HepG2 (cell line): ENCODE results near the gene FKBP14. TPM values are rescaled to one million over a fixed set of nuclear protein-coding genes. Genes with fewer than 3 reads are reported as not detected.

Experiments used
- ATAC-seq: fragments of 200-7000 bp; cut with Tn5 transposase; 3 replicates; pipeline ENCODE4 v1.9.1; 2020; ENCODE audit warnings: mild to moderate bottlenecking, moderate library complexity
- BruUV-seq: library from RNA; stranded (reverse); fragments of 400-500 nt; replicated peaks from 2 replicates; lab custom pipeline; 2021; lab: Mats Ljungman, UMichigan
- CTCF ChIA-PET: fragments of 300-600 bp; formaldehyde crosslinking; extraction: SDS; loops from one replicate; lab custom pipeline; 2021; ENCODE audit warnings: low total read pairs, inconsistent platforms, low intra/inter-chr PET ratio; lab: Yijun Ruan, JAX
- POLR2A ChIA-PET: fragments of 350-600 bp; sonication (Branson Sonifier 250); formaldehyde crosslinking; loops from one replicate; lab custom pipeline; 2020; ENCODE audit warnings: antibody characterized with exemption, inconsistent platforms; lab: Yijun Ruan, JAX
- DNase-seq: peaks from one replicate; pipeline ENCODE4 v3.0.0-alpha.2; 2015; ENCODE audit warnings: low spot score
- FAIRE-seq: peaks from 3 replicates; lab custom pipeline; 2011; peaks lifted over from hg19 to GRCh38; lab: Jason Lieb, UNC
- H2AFZ ChIP-seq: one replicate; pipeline ENCODE4 v1.6.1; 2011; ENCODE audit warnings: low read length, inconsistent platforms
- H3K27ac ChIP-seq: fragments of 300-600 bp; 3 replicates; pipeline ENCODE4 v1.8.0; 2011; ENCODE audit warnings: mixed run types, mild to moderate bottlenecking, mixed read lengths, low read length, inconsistent platforms; ENCODE audit not compliant: insufficient read depth; ENCODE audit errors: extremely low read length
- H3K27me3 ChIP-seq, 2 experiments: fragments of 200-600 bp in 1 of 2; 2 replicates in 1 of 2; 3 replicates in 1 of 2; pipeline versions ENCODE4 v1.6.0 to v1.8.0; 2011; ENCODE audit warnings: low read length in 2 of 2, mild to moderate bottlenecking in 2 of 2, moderate library complexity in 2 of 2, inconsistent platforms in 1 of 2; ENCODE audit not compliant: insufficient read depth in 2 of 2, control insufficient read depth in 1 of 2
- H3K36me3 ChIP-seq, 2 experiments: fragments of 200-600 bp in 1 of 2; replicated peaks in 1 of 2; 2 replicates in 1 of 2; 3 replicates in 1 of 2; pipeline versions ENCODE4 v1.5.1 to v1.8.0; 2011; ENCODE audit warnings: low read length in 2 of 2, inconsistent platforms in 1 of 2; ENCODE audit not compliant: insufficient read depth in 2 of 2, control insufficient read depth in 1 of 2
- H3K4me1 ChIP-seq: 2 replicates; pipeline ENCODE4 v1.5.1; 2012; ENCODE audit warnings: low read length, inconsistent platforms; ENCODE audit not compliant: insufficient read depth
- H3K4me2 ChIP-seq: 2 replicates; pipeline ENCODE4 v1.6.0; 2011; ENCODE audit warnings: low read depth, low read length, inconsistent platforms
- H3K4me3 ChIP-seq, 3 experiments: fragments of 200-600 bp in 1 of 3; sonication (generic), shearing (Covaris generic) in 1 of 3; replicated peaks in 1 of 3; 2 replicates each; pipeline ENCODE4 v1.5.1; 2011 to 2016; ENCODE audit warnings: low read length in 3 of 3, inconsistent platforms in 2 of 3, low read depth in 2 of 3, mild to moderate bottlenecking in 2 of 3, control low read depth in 1 of 3, mixed read lengths in 1 of 3; ENCODE audit not compliant: insufficient read depth in 1 of 3
- H3K79me2 ChIP-seq: one replicate; pipeline ENCODE4 v1.6.1; 2011; ENCODE audit warnings: low read length, inconsistent platforms; ENCODE audit not compliant: insufficient read depth
- H3K9ac ChIP-seq: 2 replicates; pipeline ENCODE4 v1.6.0; 2011; ENCODE audit warnings: mild to moderate bottlenecking, low read depth, low read length, inconsistent platforms; ENCODE audit not compliant: insufficient read depth
- H3K9me3 ChIP-seq: 2 replicates; pipeline ENCODE4 v1.5.1; 2012; ENCODE audit warnings: mild to moderate bottlenecking, low read length
- H4K20me1 ChIP-seq: 2 replicates; pipeline ENCODE4 v1.6.0; 2011; ENCODE audit warnings: inconsistent platforms, mild to moderate bottlenecking, low read length, moderate library complexity; ENCODE audit not compliant: insufficient read depth
- POGZ ChIP-seq: sonication (generic); formaldehyde crosslinking; IDR thresholded peaks from 2 replicates; pipeline ENCODE4 v1.4.0; 2020; ENCODE audit warnings: mild to moderate bottlenecking, missing genetic modification reagents
- STAG1 ChIP-seq: sonication (generic); formaldehyde crosslinking; IDR thresholded peaks from 2 replicates; pipeline ENCODE4 v1.4.0; 2020; ENCODE audit warnings: missing genetic modification reagents
- WGBS: methylation state at CpG from one replicate; pipeline ENCODE4 v1.1.6; 2017; ENCODE audit warnings: low lambda C conversion rate; 5-methylcytosine and 5-hydroxymethylcytosine counted together
- in situ Hi-C: cut with HindIII; loops from 2 replicates; pipeline ENCODE4 v1.10.0; 2017; ENCODE audit warnings: low pct_unique_long_range_greater_than_20kb; ENCODE audit not compliant: extremely low pct_ligation_motif_present
- intact Hi-C: fragments of 100-400 bp; cut with micrococcal nuclease; formaldehyde crosslinking; loops from one replicate; pipeline ENCODE4 v1.10.0; 2022; ENCODE audit not compliant: unreplicated experiment
- polyA plus RNA-seq, 8 experiments: library from polyadenylated mRNA; depleted of rRNA in 3 of 8; stranded (reverse) in 7 of 8; unstranded in 1 of 8; fragments of >200 nt; fragmentation: Illumina TruSeq in 4 of 8; extraction: Trizol in 4 of 8; gene quantifications; 2 replicates each; pipeline versions ENCODE4 v1.2.1 to v1.2.3, GENCODE V29; 2011 to 2016; ENCODE audit warnings: low read depth in 4 of 8, missing spikeins in 1 of 8, mixed read lengths in 1 of 8; ENCODE audit not compliant: insufficient read depth in 1 of 8
- total RNA-seq, 5 experiments: library from RNA; depleted of rRNA; stranded (reverse); fragments of >200 nt; fragmentation: Illumina TruSeq; extraction: Trizol; gene quantifications; 2 replicates each; pipeline ENCODE4 v1.2.3, GENCODE V29; 2016; ENCODE audit warnings: low read depth in 1 of 5
- TF ChIP-seq, protein P1 (sequence below): IDR thresholded peaks from 2 replicates; pipeline ENCODE4 v1.6.1; 2018; ENCODE audit warnings: missing genetic modification reagents
- TF ChIP-seq, protein P2 (sequence below): sonication (generic); formaldehyde crosslinking; IDR thresholded peaks from 2 replicates; pipeline ENCODE4 v1.5.0; 2020; ENCODE audit warnings: mild to moderate bottlenecking, missing genetic modification reagents, moderate library complexity
- TF ChIP-seq, protein P3 (sequence below): sonication (generic); formaldehyde crosslinking; IDR thresholded peaks from 2 replicates; pipeline ENCODE4 v1.5.1; 2020; ENCODE audit warnings: missing genetic modification reagents, mild to moderate bottlenecking, borderline replicate concordance

FKBP14 gene
- total and polyA plus RNA-seq, 2 of the 13 experiments (the other 11 are each of a cell fraction or from before 2014, with no cell fraction given) = 20.0 to 32.3 TPM

DNA sequence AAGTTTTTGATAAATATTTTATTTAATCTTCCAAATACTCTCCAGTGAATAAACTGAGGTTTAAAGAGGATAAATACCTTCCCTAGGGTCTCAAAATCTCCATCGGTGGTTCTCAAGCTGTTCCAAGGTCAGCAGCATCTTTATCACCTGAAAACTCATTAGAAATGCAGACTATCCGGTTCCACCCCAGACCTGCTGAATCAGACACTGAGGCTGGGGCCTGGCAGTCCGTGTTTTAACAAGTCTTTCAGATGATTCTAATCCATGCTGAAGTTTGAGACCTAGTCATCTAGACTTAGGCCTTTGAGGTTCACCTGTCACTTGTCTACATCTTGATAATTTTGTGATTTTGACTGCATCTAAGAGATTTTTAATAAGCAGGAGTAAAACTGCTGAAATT, 39.2 kb upstream of the FKBP14 start (continued):
- TF ChIP-seq, protein P1, sequence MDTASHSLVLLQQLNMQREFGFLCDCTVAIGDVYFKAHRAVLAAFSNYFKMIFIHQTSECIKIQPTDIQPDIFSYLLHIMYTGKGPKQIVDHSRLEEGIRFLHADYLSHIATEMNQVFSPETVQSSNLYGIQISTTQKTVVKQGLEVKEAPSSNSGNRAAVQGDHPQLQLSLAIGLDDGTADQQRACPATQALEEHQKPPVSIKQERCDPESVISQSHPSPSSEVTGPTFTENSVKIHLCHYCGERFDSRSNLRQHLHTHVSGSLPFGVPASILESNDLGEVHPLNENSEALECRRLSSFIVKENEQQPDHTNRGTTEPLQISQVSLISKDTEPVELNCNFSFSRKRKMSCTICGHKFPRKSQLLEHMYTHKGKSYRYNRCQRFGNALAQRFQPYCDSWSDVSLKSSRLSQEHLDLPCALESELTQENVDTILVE (CRISPR knock-in tag) = no peak

DNA sequence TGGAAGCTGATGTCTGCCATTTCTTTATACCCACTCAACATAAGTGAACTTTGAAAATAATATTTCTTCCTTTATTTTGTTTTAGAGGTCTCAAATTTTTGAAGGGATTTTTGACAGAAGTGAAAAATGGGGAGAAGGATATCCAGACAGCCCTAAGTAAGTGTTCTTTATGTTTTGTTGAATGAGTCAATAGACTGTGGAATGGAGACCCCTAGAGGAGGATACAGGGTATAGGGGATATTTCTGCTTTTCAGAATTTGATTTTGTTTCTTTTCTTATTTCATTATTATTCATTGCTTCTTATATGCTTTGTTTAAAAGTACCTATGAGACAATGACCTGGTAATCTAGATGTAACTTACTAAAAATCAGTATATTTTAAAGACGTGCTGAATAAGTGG, 36.1 kb upstream of the FKBP14 start:
- DNase-seq = peak; percentile 44

More for the DNA sequence above, 36.1 kb upstream of the FKBP14 start:
- H2AFZ ChIP-seq = no peak overlapping the region
- no peaks in the 10 kb centered on the region for H4K20me1 ChIP-seq
- no peak overlapping the region for H3K4me3 ChIP-seq
- in situ Hi-C loops = loop anchor here (10.0 kb wide), 1 partner anchor 188 kb away; no protein-coding TSS in a partner anchor
- ATAC-seq (peak; percentile 61), FAIRE-seq (no peak)
- H3K36me3 ChIP-seq = peaks cover 5 to 37% of the 10 kb centered on the region in 2 experiments
- no peaks in the 10 kb centered on the region for H3K79me2 ChIP-seq
- H3K27ac ChIP-seq = no peak overlapping the region
- TF ChIP-seq, protein P2, sequence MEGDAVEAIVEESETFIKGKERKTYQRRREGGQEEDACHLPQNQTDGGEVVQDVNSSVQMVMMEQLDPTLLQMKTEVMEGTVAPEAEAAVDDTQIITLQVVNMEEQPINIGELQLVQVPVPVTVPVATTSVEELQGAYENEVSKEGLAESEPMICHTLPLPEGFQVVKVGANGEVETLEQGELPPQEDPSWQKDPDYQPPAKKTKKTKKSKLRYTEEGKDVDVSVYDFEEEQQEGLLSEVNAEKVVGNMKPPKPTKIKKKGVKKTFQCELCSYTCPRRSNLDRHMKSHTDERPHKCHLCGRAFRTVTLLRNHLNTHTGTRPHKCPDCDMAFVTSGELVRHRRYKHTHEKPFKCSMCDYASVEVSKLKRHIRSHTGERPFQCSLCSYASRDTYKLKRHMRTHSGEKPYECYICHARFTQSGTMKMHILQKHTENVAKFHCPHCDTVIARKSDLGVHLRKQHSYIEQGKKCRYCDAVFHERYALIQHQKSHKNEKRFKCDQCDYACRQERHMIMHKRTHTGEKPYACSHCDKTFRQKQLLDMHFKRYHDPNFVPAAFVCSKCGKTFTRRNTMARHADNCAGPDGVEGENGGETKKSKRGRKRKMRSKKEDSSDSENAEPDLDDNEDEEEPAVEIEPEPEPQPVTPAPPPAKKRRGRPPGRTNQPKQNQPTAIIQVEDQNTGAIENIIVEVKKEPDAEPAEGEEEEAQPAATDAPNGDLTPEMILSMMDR (CRISPR knock-in tag) = peak; percentile 56
- TF ChIP-seq, protein P3, sequence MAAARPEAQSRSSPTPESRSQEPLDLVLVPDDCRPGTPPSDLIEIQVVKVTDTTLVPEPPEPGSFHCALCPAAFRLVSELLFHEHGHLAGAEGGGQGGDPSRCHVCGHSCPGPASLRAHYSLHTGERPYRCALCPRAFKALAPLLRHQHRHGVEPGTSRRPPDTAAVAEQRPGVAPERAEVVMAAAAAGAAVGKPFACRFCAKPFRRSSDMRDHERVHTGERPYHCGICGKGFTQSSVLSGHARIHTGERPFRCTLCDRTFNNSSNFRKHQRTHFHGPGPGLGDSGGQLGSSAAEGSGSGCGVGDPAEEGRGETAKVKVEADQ (CRISPR knock-in tag) = no peak
- TF ChIP-seq POGZ (CRISPR knock-in tag) (no peak), STAG1 (peak; percentile 60)
- POLR2A ChIA-PET = no interaction called here
- no peaks in the 10 kb centered on the region for H3K27me3 ChIP-seq
- intact Hi-C loops = loop anchor here (1.0 to 2.0 kb wide), 4 partner anchors 34 to 184 kb away; partner anchors contain the start of genes PLEKHA8 and SCRN1
- no peak overlapping the region for H3K9ac ChIP-seq
- WGBS = 75% methylated on average over 1 of the region's 1 CpG
- no peak overlapping the region for H3K4me2 ChIP-seq
- H3K4me1 ChIP-seq = no peaks in the 10 kb centered on the region
- CTCF ChIA-PET = interaction anchor here (1.1 to 2.7 kb wide), 2 partner anchors 10 to 184 kb away, joined by 3 to 8 read pairs; no protein-coding TSS in a partner anchor
- no TSS peak for BruUV-seq
- no peaks in the 10 kb centered on the region for H3K9me3 ChIP-seq
